ENCODE results near the gene C8G. TPM values are rescaled to one million over a fixed set of nuclear protein-coding genes. Genes with fewer than 3 reads are reported as not detected.

Gene C8G
- total RNA-seq, 1 donor from 2014 or later: 1.6 TPM

DNA sequence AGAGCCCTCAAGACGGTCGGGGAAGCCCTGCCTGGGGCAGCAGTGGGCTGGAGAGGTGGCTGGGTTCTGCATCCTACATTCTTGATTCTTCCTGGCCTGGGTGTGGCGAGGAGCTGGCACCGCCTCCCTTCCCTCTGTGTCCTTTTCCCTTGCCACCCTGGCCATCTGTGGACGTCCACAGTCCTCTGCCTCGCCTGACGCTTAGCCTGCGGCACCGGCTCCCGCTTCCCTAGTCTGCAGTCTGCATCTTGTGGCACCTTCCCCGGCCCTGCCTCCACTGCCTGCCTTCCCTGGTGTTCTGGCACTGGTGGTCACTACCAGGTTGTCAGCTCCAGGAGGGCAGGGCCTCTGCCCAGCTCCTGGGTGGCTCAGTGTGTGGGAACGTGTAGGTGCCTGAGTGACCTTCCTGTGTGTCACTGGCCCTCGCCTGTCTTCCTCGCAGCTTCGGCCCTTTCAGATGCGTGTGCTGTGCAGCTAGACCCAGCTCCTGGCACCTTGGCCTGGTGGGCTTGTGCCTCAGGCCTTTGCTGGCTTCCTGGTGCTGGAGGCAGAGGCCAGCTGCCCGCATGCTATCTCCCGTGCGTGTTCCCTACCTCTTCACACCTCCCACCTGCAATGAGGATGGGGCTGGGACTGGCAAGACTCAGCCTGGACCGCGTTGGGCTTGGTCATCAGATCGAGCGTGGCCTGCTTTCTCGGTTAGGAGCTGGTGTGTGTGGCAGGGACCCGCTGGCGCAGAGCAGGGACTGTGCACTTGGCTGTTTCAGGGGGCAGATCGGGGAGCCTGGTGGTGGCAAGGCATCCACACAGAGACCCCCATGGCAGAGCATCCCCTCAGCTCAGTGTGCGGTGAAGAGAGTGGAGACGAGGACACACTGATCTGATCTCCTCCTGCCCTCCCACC, 37.8 kb upstream of the C8G start:
- H3K4me1 ChIP-seq (ENCODE audit: insufficient read depth, low read length): peaks cover 2% of the 10 kb centered on the region
- H3K36me3 Mint-ChIP-seq (ENCODE audit: low read depth, unreplicated experiment): peaks cover 11% of the 10 kb centered on the region
- H3K27me3 ChIP-seq (ENCODE audit: insufficient read depth, low read length): no peaks in the 10 kb centered on the region
- peaks cover under 1% of the 10 kb centered on the region for H3K36me3 ChIP-seq (ENCODE audit: insufficient read depth, low read length)
- no peaks in the 10 kb centered on the region for H3K9me3 ChIP-seq (ENCODE audit: insufficient read depth, low read depth, low read length)
- H2AFZ ChIP-seq (ENCODE audit: low read depth, low read length): no peak overlapping the region
- peaks cover 4% of the 10 kb centered on the region for H3K4me1 Mint-ChIP-seq (ENCODE audit: low read depth, unreplicated experiment)
- DNase-seq (ENCODE audit: low read depth) (no peak), FAIRE-seq (no peak)
- H3K4me3 Mint-ChIP-seq (ENCODE audit: unreplicated experiment): peak overlapping the region; percentile 45
- H3K9me3 Mint-ChIP-seq (ENCODE audit: unreplicated experiment): no peaks in the 10 kb centered on the region
- peaks cover 3% of the 10 kb centered on the region for H3K79me2 ChIP-seq (ENCODE audit: insufficient read depth, low read length)
- H4K20me1 ChIP-seq (ENCODE audit: insufficient read depth, low read length): no peaks in the 10 kb centered on the region
- no peak overlapping the region for H3K9ac ChIP-seq (ENCODE audit: low read length)
- H3K4me3 ChIP-seq (ENCODE audit: insufficient read depth, low read depth, low read length): no peak overlapping the region
- H3K27ac ChIP-seq (ENCODE audit: low read depth, low read length): no peak overlapping the region
- H3K4me2 ChIP-seq (ENCODE audit: low read length): no peak overlapping the region
- TF ChIP-seq EZH2 (IDR thresholded peaks at IDR 0.05; ENCODE audit: insufficient read depth, low read length): no peak
- TF ChIP-seq, protein P1, sequence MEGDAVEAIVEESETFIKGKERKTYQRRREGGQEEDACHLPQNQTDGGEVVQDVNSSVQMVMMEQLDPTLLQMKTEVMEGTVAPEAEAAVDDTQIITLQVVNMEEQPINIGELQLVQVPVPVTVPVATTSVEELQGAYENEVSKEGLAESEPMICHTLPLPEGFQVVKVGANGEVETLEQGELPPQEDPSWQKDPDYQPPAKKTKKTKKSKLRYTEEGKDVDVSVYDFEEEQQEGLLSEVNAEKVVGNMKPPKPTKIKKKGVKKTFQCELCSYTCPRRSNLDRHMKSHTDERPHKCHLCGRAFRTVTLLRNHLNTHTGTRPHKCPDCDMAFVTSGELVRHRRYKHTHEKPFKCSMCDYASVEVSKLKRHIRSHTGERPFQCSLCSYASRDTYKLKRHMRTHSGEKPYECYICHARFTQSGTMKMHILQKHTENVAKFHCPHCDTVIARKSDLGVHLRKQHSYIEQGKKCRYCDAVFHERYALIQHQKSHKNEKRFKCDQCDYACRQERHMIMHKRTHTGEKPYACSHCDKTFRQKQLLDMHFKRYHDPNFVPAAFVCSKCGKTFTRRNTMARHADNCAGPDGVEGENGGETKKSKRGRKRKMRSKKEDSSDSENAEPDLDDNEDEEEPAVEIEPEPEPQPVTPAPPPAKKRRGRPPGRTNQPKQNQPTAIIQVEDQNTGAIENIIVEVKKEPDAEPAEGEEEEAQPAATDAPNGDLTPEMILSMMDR (IDR thresholded peaks at IDR 0.05; ENCODE audit: insufficient read depth, low read depth, low read length): no peak
- no peak overlapping the region for H3K27ac Mint-ChIP-seq (ENCODE audit: unreplicated experiment)
- H3K27me3 Mint-ChIP-seq (ENCODE audit: low read depth, unreplicated experiment): no peaks in the 10 kb centered on the region

DNA sequence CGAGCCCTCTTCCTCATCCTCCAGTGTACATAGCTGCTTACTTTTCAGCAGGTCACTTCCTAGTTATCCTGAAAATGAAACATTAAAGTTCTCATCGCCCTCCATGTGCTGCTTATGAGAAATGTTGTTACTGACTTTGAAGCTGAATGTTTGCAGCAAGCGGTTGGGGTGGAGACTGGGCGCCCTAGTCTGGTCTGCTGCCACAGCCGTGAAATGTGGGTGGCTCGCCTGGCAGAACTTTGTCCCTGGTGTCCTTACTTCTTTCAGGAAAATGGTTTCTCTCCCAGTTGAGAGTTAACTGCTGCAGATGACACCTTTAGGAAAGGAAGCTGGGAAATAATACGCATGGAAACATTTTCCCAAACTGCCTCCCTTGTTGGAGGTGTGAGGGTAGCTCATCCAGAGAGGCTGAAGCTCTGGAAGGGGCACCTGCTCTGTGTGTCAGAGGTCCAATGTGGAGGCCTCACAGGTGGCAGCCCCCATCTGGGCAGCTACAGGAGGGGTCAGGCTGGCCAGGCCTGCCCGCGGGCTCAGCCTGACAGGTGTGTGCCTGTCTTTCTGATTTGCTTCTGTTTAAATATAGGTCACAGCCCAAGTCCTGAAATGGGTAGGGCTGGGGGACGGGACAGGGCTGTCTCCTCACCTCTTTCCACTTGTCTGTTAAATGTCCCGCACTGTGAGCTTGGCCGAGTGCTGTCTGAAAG, 34.7 kb upstream of the C8G start:
- DNase-seq (ENCODE audit: low read depth) (no peak), FAIRE-seq (no peak)
- H3K79me2 ChIP-seq (ENCODE audit: insufficient read depth, low read length): no peaks in the 10 kb centered on the region
- H3K27ac Mint-ChIP-seq (ENCODE audit: unreplicated experiment): no peak overlapping the region
- no peak overlapping the region for H3K9ac ChIP-seq (ENCODE audit: low read length)
- TF ChIP-seq EZH2 (IDR thresholded peaks at IDR 0.05; ENCODE audit: insufficient read depth, low read length): no peak
- TF ChIP-seq, protein P1 (IDR thresholded peaks at IDR 0.05; ENCODE audit: insufficient read depth, low read depth, low read length): no peak
- H4K20me1 ChIP-seq (ENCODE audit: insufficient read depth, low read length): no peaks in the 10 kb centered on the region
- H2AFZ ChIP-seq (ENCODE audit: low read depth, low read length): no peak overlapping the region
- peaks cover 4% of the 10 kb centered on the region for H3K36me3 ChIP-seq (ENCODE audit: insufficient read depth, low read length)
- no peaks in the 10 kb centered on the region for H3K27me3 ChIP-seq (ENCODE audit: insufficient read depth, low read length)
- no peaks in the 10 kb centered on the region for H3K9me3 Mint-ChIP-seq (ENCODE audit: unreplicated experiment)
- H3K36me3 Mint-ChIP-seq (ENCODE audit: low read depth, unreplicated experiment): peaks cover 4% of the 10 kb centered on the region
- no peak overlapping the region for H3K4me3 ChIP-seq (ENCODE audit: insufficient read depth, low read depth, low read length)
- H3K4me1 ChIP-seq (ENCODE audit: insufficient read depth, low read length): no peaks in the 10 kb centered on the region
- H3K27ac ChIP-seq (ENCODE audit: low read depth, low read length): no peak overlapping the region
- no peaks in the 10 kb centered on the region for H3K4me1 Mint-ChIP-seq (ENCODE audit: low read depth, unreplicated experiment)
- no peaks in the 10 kb centered on the region for H3K27me3 Mint-ChIP-seq (ENCODE audit: low read depth, unreplicated experiment)
- H3K4me3 Mint-ChIP-seq (ENCODE audit: unreplicated experiment): no peak overlapping the region
- H3K4me2 ChIP-seq (ENCODE audit: low read length): no peak overlapping the region
- H3K9me3 ChIP-seq (ENCODE audit: insufficient read depth, low read depth, low read length): no peaks in the 10 kb centered on the region
